Loucy (cell line): Measurements from ENCODE around the gene IRF2.

ENCODE experiments used
- H2AFZ ChIP-seq: fragments of 200-600 bp; sonication (generic); 2 replicates; pipeline ENCODE4 v1.6.0; 2016; ENCODE audit warnings: antibody characterized with exemption, mild to moderate bottlenecking, low read length, moderate library complexity
- H3F3A ChIP-seq: fragments of 200-600 bp; 2 replicates; pipeline ENCODE4 v1.6.0; 2016; ENCODE audit warnings: antibody characterized with exemption, low read depth, mild to moderate bottlenecking
- H3K27me3 ChIP-seq: fragments of 200-600 bp; sonication (generic); 2 replicates; pipeline ENCODE4 v1.6.1; 2014; ENCODE audit warnings: low read length, mild to moderate bottlenecking; ENCODE audit not compliant: insufficient read depth, poor library complexity, severe bottlenecking
- H3K36me3 ChIP-seq: fragments of 200-600 bp; sonication (generic); 2 replicates; pipeline ENCODE4 v1.6.1; 2016; ENCODE audit warnings: low read length; ENCODE audit not compliant: insufficient read depth
- H3K4me1 ChIP-seq: fragments of 200-600 bp; sonication (generic); 2 replicates; pipeline ENCODE4 v1.5.1; 2014; ENCODE audit warnings: low read length, mild to moderate bottlenecking; ENCODE audit not compliant: insufficient read depth, poor library complexity, severe bottlenecking
- H3K4me2 ChIP-seq: fragments of 200-600 bp; sonication (generic); 2 replicates; pipeline ENCODE4 v1.6.0; 2014; ENCODE audit warnings: antibody characterized with exemption, low read length, low read depth, mild to moderate bottlenecking; ENCODE audit not compliant: poor library complexity, severe bottlenecking
- H3K4me3 ChIP-seq: fragments of 200-600 bp; sonication (generic); 2 replicates; pipeline ENCODE4 v1.5.1; 2014; ENCODE audit warnings: low read length, mild to moderate bottlenecking, mixed read lengths; ENCODE audit not compliant: poor library complexity, severe bottlenecking
- H3K79me2 ChIP-seq: fragments of 200-600 bp; sonication (generic); 2 replicates; pipeline ENCODE4 v1.6.1; 2014; ENCODE audit warnings: low read length; ENCODE audit not compliant: insufficient read depth
- H3K9ac ChIP-seq: fragments of 200-600 bp; sonication (generic); 2 replicates; pipeline ENCODE4 v1.6.0; 2014; ENCODE audit warnings: mild to moderate bottlenecking, low read depth, low read length, moderate library complexity; ENCODE audit not compliant: poor library complexity, severe bottlenecking
- H3K9me2 ChIP-seq: fragments of 200-600 bp; sonication (generic); replicated peaks from 2 replicates; pipeline ENCODE4 v1.6.1; 2016; ENCODE audit warnings: low read depth, low read length, mixed read lengths
- H3K9me3 ChIP-seq: fragments of 200-600 bp; sonication (generic); 2 replicates; pipeline ENCODE4 v1.6.1; 2014; ENCODE audit warnings: mild to moderate bottlenecking, antibody characterized with exemption, low read length, low read depth; ENCODE audit not compliant: insufficient read depth
- H4K20me1 ChIP-seq: fragments of 200-600 bp; sonication (generic); 2 replicates; pipeline ENCODE4 v1.6.0; 2014; ENCODE audit warnings: antibody characterized with exemption, low read length, mild to moderate bottlenecking; ENCODE audit not compliant: insufficient read depth, poor library complexity, severe bottlenecking
- CTCF ChIP-seq: fragments of 200-600 bp; sonication (generic); conservative IDR thresholded peaks from 2 replicates; pipeline ENCODE4 v1.5.1; 2014; ENCODE audit warnings: mild to moderate bottlenecking, antibody characterized with exemption, low read length
- EZH2phosphoT487 ChIP-seq: fragments of 200-600 bp; IDR thresholded peaks from 2 replicates; pipeline ENCODE4 v1.6.1; 2018; ENCODE audit warnings: antibody characterized with exemption, mild to moderate bottlenecking, moderate library complexity, borderline replicate concordance

IRF2 gene

DNA sequence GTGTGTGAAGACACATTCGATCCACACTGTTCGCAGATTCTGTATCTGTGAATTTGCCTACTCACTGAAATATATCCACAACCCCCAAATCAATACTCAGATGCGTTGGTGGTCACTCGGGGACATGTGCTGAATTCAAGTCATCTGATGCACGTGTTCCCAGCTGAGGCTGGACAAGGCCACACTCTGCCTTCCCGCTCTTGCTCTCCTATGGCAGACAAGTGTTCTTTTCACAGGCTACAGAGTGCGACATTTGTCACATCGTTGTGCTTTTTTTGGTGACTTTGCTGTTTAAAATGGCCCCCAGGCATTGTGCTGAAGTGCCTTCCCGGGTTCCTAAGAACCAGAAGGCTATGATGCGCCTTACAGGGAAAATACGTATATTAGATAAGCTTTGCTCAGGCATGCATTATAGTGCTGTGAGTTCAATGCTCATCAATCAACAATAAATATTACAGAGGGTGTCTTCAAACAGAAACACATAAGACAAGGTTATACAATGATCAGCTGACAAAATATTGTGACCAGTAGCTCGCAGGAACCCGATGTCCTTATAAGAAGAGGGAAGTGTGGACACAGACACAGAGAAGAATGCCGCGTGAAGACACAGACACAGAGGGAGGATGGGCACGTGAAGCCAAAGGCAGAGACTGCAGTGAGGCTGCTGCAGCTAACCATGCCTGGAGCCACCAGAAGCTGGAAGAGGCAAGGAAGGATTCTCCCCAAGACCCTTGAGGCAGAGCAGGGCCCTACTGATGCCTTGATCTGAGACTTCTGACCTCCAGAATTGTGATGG is 42.0 kb downstream of the IRF2 start:
- no peak for TF ChIP-seq EZH2phosphoT487
- H3K36me3 ChIP-seq = peaks cover 13% of the 10 kb centered on the region; the same call in 1 of the 2 replicates
- no peaks in the 10 kb centered on the region for H3K9me3 ChIP-seq
- H3K9me2 ChIP-seq = no peaks in the 10 kb centered on the region
- H3K4me1 ChIP-seq = peaks cover 1% of the 10 kb centered on the region
- no peak overlapping the region for H3K4me2 ChIP-seq
- no peak overlapping the region for H2AFZ ChIP-seq
- no peak overlapping the region for H3K4me3 ChIP-seq
- H3K27me3 ChIP-seq = no peaks in the 10 kb centered on the region
- H3K79me2 ChIP-seq = peaks cover 49% of the 10 kb centered on the region; the same call in 1 of the 2 replicates
- H3K9ac ChIP-seq = no peak overlapping the region
- no peaks in the 10 kb centered on the region for H3F3A ChIP-seq
- H4K20me1 ChIP-seq = no peaks in the 10 kb centered on the region

DNA sequence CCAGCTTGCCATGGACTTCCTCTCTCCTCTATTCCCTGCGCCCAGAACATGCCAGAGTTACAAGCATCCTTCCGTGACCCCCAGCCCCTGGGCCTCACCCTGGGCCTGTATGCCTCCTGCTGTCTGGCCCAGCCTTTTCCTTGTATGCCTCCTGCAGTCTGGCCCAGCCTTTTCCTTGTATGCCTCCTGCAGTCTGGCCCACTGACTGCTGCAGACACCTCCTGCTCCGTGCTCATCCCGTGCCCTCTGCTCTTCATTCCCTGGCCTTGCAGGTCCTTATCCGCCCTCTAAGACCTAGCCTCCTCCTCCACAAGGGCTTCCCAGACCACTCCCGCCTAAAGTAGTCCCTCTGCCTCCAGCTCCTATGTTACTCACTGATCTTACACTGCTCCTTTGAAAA is 44.2 kb downstream of the IRF2 start:
- Histone ChIP-seq H3K36me3 (peaks cover 33% of the 10 kb centered on the region), H3K4me2 (no peak overlapping the region), H4K20me1 (no peaks in the 10 kb centered on the region), H3K9me3 (no peaks in the 10 kb centered on the region), H3K4me1 (no peaks in the 10 kb centered on the region), H3K9me2 (no peaks in the 10 kb centered on the region), H3K27me3 (no peaks in the 10 kb centered on the region), H3K9ac (no peak overlapping the region), H3F3A (no peaks in the 10 kb centered on the region), H3K79me2 (peaks cover 35% of the 10 kb centered on the region; the same call in 1 of the 2 replicates), H3K4me3 (no peak overlapping the region), H2AFZ (no peak overlapping the region)
- TF ChIP-seq CTCF (no peak), EZH2phosphoT487 (no peak)

- peaks cover 46% of the 10 kb centered on the region for H3K36me3 ChIP-seq
- TF ChIP-seq EZH2phosphoT487 = no peak
- no peak for TF ChIP-seq CTCF
- no peaks in the 10 kb centered on the region for H4K20me1 ChIP-seq
- no peak overlapping the region for H3K4me3 ChIP-seq
- no peak overlapping the region for H2AFZ ChIP-seq
- H3K79me2 ChIP-seq = peaks cover 27% of the 10 kb centered on the region; the same call in 1 of the 2 replicates
- H3K4me1 ChIP-seq = no peaks in the 10 kb centered on the region
- H3K27me3 ChIP-seq = no peaks in the 10 kb centered on the region
- H3K9ac ChIP-seq = no peak overlapping the region
- no peaks in the 10 kb centered on the region for H3K9me2 ChIP-seq
- no peaks in the 10 kb centered on the region for H3F3A ChIP-seq
- H3K9me3 ChIP-seq = no peaks in the 10 kb centered on the region
- no peak overlapping the region for H3K4me2 ChIP-seq
Observed at GRCh38 chr4:184428787-184429186, 45.6 kb downstream of the IRF2 start.
